GM21576 (cell line): ENCODE measurements around the gene ABT1.

Source experiments
- ATAC-seq: cut with Tn5 transposase; IDR thresholded peaks from one replicate; pipeline ENCODE4 v1.9.1; 2021; ENCODE audit warnings: mild to moderate bottlenecking, moderate library complexity; ENCODE audit not compliant: unreplicated experiment

ABT1 gene

DNA sequence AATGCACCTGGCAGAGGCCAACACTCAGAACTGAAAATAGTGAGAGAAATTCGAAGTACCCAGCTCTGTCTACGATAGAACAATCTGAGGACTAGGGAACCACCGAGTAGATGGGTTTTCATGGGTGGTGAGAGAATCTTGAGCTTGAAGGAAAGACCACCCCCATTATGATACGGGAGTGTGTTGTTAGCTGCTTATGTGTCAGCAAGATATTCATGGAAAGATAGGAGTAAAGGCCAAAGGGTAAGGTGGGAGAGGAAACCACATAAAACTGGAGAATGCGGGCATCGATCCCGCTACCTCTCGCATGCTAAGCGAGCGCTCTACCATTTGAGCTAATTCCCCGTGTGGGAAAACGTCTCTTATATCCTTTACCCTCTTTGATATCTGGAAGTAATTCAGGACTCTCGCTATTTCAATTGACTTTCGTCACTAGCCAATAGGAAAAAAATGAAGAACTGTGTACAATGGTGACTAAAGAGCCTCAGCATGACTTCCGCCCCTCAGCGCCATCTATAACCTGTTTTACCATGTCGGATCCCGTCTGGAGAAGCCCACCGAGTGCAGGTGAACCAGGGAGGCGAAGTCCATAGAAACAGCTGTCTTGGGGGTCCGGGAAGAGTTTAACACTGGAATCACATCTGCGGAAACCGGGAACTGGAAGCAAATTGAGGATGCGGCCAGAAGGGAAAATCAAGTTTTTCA lies 25.0 kb upstream of the ABT1 start:
- no peak for ATAC-seq

DNA sequence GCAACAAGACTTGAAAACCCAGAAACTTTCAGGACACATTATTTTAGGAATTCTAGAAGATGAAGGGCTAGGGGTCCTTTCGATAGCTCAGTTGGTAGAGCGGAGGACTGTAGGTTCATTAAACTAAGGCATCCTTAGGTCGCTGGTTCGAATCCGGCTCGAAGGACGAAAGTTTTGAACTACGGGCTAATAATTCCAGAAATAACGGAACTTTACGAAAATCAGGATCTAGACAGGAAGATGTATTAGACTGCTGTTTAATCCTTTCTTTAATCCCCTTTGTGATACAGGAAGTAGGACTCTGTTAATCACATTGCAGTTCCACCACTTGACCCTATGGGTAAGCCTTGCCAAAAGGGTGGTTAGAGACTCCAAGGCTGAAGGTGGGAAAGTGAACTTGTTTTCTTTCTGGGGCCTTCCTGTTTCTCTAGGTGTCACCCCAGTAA lies 21.2 kb upstream of the ABT1 start:
- ATAC-seq: no peak

DNA sequence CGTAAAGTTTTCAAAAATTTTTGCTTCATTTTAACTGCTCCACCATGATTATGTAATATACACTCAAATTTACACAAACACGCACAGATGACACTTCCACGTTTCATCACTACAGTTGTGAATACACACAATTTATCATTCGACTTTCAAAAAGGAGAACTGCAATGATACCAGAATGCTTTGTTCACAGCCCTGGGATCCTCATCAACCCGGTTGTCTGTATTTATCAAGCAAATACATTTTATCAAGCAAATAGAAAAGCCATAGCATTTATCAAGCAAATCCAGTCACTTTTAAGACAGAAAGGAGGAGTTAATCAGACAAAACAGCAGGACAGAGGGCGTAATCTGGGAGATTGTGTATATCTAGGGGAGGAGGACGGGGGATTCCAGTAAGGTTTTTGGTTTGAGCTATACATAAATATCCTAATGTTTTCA lies 20.3 kb upstream of the ABT1 start:
- ATAC-seq: no peak

DNA sequence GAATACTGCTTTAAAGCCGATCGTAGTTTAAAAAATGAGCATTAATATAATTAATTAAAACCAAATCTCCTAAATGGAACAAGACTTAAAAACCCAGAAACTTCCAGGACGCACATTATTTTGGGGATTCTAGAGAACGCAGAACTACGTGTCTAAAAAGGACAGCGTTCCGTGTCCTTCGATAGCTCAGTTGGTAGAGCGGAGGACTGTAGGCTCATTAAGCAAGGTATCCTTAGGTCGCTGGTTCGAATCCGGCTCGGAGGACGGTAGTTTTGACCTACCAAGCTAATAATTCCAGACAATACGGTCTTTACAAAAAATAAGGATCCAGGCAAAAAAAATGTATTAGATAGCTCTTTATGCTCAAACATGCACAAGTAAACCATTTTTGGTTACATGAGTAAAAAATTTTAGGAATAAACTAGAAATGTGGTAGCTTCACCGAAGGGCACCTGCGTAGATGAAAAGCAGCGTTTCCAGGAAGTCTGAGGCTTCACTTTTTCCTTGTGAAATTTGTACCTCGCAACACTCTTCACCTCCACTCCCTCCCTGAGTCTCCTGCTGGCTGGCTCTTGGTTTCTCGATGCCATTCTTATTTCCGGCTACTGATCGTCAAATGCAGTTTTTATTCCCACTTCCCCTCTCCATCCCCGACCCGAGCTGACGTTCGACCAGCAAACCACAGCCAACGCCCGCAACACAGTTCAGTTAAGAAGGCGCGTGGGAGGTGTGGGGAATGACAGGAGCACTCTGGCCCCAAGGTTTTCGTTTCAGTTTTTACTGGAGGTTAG lies 19.6 kb upstream of the ABT1 start:
- ATAC-seq: no peak

DNA sequence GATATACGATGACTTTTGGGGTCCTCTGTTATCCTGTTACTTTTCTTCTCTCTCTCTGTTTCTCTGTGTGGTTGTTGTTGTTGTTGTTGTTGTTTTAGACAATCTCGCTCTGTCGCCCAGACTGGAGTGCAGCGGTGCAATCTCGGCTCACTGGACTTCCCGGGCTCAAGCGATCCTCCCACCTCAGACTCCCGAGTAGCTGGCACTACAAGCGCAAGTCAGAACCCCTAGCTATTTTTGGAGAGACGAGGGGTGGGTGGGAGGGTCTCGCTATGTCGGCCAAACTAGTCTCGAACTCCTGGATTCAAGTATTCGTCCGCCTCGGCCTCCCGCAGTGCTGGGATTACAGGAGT lies 19.1 kb upstream of the ABT1 start:
- ATAC-seq: no peak

DNA sequence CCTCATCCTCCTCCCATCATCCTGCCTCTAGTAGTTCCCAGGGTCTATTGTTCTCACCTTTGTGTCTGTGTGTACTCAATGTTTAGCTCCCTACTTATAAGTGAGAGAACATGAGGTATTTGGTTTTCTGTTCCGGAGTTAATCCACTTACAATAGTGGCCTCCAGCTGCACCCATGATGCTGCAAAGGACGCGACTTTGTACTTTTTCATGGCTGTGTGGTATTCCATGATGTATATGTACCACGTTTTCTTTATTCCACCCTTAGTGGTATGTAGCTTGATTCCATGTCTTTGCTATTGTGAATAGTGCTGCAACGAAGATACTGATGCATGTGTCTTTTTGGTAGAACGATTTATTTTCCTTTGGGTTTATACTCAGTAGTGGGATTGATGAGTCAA lies 18.5 kb upstream of the ABT1 start:
- no peak for ATAC-seq

DNA sequence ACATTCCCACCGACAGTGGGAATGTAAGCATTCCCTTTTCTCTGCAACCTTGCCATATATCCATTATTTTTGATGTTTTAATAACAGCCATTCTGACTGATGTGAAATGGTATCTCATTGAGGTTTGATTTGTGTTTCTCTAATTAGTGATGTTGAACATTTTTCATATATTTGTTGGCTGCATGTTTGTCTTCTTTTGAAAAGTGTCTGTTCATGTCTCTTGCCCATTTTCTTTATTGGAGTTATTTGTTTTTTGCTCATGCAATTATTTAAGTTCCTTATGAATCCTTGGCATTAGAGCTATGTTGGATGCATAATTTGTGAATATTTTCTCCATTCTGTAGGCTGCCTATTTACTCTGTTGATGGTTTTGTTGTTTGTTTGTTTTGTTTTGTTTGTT lies 18.0 kb upstream of the ABT1 start:
- no peak for ATAC-seq

DNA sequence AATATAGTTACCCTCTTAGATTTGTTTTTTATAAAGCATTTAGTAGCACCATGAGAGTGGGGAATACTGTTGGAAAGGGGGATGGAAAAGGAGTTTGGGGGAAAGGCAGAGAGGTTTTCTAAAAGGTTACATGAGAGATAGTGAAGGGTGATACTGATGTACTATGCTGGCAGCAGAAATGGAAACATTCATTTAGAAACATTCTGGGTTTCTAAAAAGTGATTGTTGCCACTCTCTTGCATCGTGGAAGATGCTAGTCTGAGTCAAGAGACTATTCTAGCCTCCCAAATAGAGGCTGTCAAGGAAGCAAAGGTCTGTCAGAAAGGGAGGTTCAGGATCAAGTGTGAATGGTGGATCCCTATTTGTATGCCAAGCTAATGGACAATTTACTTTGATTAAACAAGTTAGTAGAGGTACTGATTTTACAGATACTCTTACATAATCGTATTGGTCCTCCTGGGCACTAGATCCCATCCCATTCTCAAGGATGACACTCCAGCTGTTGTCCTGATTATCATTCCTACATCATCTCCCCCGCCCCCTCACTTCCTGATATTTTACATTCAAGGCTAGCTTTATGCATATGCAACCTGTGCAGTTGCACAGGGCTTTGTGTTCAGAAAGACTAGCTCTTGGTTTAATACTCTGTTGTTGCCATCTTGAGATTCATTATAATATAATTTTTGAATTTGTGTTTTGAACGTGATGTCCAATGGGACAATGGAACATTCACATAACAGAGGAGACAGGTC lies 15.4 kb upstream of the ABT1 start:
- ATAC-seq: no peak

DNA sequence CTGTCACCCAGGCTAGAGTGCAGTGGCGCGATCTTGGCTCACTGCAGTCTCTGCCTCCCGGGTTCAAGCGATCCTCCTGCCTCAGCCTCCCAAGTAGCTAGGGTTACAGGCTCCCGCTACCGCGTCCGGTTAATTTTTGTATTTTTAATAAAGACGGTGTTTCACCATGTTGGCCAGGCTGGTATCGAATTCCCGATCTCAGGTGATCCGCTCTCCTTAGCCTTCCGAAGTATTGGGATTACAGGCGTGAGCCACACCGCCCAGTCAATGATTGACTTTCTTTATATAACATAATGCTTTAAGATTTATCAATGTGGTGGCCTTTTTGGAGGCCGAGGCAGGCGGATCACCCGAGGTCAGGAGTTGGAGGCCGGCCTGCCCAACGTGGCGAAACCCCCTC lies 7.8 kb upstream of the ABT1 start:
- ATAC-seq: no peak

DNA sequence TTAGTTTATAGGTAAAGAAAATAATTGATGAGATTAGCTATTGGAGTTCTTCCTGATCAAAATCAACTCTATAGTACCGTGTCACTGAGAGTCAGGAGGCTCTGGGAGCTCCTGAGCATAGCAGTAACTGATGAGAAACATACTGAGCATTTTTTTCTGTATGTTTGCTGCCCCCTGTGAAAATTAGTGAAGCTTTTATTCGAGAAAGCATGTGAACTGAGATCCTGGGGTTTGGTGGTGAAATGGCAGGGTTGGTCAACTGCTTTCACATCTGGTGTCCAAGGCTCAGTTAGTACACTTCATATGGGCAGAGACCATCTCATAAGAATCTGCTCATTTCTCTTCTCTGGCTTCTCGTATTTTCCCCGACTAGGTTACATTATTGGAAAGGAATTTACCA lies 4.1 kb upstream of the ABT1 start:
- ATAC-seq: no peak

DNA sequence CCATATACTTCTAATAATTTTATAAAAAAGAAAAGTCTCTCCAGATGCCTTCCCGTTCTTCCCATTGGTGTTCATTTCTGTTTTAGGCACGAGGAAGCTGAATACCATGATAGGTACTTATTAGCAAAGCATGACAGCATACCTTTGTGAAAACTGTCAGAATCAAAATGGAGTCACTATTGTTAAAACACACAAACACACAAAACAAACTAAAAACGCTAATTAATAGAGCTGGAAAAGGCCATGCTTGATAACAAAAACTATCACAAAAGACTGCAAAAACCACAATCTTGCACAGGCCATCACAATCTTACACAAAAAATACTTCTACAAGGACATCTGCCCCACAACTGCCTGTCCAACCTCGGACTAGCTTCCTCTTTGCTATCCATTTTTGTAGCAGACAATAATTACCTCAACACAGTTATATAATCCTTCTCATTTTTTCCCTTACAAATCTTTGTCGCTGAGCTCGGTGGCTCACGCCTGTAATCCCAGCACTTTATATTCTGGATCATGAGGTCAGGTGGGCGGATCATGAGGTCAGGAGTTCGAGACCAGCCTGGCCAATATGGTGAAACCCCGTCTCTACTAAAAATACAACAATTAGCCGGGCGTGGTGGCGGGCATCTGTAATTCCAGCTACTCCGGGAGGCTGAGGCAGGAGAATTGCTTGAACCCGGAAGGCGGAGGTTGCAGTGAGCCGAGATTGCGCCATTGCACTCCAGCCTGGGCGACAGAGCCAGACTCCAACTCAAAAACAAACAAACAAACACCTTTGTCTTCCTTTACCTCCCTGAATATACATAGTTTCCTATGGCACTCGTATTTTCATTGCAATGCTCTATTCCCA lies 3.2 kb upstream of the ABT1 start:
- no peak for ATAC-seq

DNA sequence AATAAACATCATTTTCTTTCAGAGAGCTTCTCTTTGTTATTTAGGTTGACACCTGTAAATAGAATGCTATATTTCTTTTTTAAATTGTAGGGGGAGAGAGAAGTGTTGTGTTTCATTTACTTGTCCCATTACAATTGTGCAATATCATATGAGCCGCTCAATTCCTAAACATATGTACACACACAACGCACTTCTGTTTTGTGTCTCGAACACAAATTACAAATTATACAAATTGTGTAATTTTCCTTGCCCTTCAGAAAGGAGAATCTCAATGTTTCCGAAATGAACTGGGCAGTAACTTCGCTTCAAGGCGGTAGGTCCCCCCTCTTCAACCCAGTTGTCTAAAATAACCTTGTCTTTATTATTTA lies 2.6 kb upstream of the ABT1 start:
- no peak for ATAC-seq

DNA sequence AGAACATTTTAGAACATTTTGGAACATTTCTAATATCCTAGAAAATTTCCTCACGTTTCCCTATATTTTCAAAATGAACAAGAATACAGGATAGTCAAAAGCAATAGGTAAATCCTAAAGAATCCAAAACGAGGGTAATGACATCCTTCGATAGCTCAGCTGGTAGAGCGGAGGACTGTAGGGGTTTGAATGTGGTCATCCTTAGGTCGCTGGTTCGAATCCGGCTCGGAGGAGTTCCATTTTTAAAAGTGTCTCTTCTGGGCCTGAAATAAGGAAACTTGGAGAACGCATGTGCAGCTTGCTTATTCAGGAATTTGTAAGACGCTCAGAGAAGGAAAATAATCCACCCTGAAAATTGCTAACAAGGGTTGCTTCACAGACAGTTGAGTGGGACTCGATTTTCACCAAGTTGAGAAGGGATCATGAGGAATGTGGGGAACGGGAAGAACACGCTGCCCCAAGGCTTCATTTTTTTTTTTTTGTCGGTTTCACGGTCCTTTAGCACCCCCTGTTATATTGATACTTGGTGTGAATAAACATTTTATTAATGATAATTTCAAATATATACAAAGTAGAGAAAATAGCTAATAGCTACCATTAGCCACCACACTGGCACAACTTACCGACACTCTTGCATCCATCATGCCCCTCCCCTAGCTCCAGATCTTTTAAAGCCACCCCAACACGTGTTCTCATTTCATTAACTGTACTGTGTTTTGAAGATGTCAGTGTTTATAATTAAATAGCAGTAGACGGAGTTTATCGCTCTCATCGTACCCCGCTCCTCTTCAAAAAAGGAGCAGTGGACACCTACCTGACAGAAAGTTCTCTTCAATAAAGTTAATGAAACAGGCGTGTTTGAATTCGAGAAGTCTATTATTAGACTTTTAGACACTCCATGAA lies 1.8 kb upstream of the ABT1 start:
- ATAC-seq: no peak

DNA sequence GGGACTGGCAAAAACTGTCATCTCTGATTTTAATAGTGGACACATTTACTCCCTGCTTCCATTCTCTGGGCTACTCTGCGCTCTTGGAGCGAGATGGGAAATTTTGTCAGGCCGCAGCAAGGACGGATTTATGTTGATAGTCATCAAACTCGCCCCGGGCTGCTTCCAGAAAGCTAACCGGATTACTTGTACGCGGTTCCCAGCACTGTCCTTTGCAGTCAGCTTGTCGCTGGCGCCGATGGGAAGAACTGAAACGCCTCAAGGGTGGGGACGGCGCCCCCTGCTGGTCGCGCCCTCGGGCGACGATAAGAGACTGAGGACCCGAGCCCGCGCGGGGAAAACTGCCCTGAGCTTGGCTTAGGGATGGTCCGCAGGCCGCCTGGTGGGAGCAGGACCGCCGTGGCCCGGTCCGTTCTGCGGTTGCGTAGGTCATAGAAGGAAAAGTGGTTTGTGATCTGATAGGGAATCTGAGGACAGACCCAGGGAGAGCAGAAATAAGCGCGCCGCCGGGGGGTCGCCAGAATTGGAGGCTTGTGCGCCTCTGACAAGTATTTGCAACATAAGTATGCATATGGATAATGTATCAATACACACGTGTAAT lies 984 bp upstream of the ABT1 start:
- ATAC-seq: peak; percentile 50

DNA sequence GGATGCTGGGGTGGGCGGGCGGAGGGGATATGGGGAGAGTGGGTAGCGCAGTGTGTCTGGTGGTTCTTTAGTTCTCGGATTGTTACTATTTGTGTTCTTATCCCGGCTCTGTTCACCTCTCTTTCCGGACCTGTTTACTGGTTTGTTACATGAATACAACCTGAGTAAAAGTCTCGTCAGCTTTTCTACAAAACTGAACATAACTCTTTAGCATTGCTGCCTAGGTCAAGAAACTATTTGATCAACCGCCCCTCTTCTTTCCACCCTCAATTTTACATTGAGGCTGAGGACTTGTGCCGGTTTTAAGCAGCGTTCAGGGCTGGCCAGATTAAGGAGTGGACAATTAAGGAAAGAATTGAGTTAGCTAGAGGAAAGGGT lies 625 bp downstream of the ABT1 start:
- no peak for ATAC-seq

DNA sequence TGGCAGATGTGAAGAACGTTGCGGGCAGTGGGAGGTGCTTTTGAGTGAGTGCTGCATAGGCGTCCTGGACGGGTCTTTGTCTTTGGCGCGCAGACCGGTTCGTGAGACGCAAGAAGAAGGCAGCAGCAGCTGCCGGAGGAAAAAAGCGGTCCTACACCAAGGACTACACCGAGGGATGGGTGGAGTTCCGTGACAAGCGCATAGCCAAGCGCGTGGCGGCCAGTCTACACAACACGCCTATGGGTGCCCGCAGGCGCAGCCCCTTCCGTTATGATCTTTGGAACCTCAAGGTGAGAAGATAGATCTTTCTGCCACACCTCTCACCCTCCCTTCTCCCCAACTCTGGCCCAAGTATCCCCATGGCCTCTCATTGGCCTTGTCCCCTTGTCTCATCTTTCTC lies 1.1 kb downstream of the ABT1 start:
- no peak for ATAC-seq

DNA sequence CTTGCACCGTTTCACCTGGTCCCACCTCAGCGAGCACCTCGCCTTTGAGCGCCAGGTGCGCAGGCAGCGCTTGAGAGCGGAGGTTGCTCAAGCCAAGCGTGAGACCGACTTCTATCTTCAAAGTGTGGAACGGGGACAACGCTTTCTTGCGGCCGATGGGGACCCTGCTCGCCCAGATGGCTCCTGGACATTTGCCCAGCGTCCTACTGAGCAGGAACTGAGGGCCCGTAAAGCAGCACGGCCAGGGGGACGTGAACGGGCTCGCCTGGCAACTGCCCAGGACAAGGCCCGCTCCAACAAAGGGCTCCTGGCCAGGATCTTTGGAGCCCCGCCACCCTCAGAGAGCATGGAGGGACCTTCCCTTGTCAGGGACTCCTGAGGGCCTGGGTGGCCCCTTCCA lies 1.5 kb downstream of the ABT1 start:
- ATAC-seq: no peak

DNA sequence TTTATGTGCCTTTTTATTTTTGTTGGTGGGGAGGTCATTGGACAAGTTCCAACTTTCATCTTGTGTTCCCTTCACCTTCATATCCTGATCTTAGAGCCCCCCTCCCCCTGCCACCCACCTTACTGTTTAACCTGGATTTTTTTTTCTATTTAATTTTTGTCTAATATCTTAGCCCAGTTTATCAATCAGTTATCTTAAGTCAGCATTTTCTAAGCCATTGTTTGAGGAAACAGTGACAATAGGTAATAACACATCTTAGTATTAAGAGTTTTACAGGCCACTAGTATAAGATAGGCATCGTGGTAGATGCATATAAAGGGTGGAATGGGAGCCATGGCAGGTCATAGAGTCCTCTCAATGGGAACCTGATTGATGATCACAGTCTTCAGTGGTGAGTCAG lies 2.4 kb downstream of the ABT1 start:
- ATAC-seq: no peak

DNA sequence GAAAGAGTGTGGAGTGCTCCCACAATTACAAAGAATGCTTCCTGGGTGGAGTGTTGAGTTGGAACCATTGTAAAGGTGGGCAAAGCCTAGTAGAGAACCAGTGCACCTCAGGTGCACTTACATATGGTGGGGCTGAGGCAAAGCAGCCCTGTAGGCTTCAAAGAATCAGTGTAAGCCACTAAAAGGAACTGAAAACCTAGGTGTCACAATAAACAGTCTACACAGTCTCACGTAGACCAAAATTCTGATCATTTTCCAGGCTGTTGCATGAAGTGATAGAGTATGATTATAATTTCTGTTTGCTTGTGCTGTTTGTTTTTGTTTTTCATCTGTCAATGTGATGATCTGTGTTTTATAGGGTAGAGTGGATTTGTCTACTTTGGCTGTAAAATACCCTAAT lies 2.8 kb downstream of the ABT1 start:
- no peak for ATAC-seq

DNA sequence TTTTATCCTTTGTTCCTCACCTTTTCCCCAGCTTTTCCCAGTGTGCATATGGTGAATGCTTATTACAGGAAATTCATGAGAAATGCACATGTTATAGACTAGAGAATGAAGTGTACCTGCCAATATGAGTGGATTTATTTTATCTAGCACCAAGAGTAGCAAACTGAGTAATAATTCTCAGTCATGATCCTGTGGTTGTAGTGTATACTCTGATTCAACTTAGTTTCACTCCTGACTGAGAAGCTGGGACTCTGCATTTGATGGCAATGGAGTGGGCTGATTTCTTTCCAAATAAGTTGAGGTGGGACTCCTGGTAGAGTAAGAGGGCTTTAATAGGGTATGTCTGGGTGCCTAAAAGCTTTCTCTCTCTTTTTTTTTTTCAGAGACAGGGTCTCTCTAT lies 4.0 kb downstream of the ABT1 start:
- no peak for ATAC-seq
